HG02642 (cell line): ENCODE data around the gene CTH.
A peak's percentile ranks its signal among the peaks of the same experiment; 100 is the strongest.
"Not testable (repeated sequence)": the region's sequence is repeated elsewhere in the genome, so short reads cannot be mapped to it uniquely, and the experiment has no call there.

ENCODE experiments used
- ATAC-seq: cut with Tn5 transposase; IDR thresholded peaks from one replicate; pipeline ENCODE4 v1.9.1; 2021; ENCODE audit warnings: mild to moderate bottlenecking; ENCODE audit not compliant: unreplicated experiment, poor library complexity

Gene CTH

DNA sequence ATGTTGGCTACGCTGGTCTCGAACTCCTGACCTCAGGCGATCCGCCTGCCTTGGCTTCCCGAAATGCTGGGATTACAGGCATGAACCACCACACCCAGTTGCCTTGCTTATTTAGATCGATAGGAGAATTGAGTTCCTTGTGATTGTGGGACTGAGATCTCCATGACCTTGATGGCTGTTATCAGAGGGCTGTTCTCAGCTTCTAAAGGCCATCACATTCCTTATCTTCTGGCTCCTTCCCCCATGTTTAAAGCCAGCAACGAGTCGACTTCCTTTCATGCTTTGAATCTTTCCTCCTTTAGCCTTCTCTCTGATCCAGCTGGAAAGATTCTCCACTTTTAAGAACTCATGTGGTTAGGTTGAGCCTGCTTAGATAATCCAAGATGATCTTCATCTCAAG, 38.0 kb downstream of the CTH start:
- ATAC-seq = no peak

DNA sequence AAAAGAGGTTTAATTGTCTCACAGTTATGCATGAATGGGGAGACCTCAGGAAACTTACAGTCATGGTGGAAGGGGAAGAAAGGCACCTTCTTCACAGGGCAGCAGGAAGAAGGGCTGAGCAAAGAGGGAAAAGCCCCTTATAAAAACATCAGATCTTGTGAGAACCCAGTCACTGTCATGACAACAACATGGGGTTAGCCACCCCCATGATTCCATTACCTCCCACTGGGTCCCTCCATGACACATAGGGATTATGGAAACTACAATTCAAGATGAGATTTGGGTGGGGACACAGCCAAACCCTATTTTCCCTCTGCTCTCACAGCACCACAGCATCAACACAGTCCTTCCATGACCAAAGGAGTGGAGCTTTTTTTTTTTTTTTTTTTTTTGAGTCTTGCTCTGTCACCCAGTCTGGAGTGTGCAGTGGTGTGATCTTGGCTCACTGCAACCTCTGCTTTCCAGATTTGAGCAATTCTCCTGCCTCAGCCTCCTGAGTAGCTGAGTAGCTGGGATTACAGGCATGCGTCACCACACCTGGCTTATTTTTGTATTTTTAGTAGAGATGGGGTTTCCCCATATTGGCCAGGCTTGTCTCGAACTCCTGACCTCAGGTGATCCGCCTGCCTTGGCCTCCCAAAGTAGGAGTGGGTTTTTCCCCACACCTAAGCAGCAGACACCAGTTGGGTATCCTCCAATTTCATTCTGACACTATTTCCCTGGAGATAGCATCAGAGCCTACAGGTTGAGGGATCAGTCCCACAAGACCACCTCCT, 41.3 kb downstream of the CTH start:
- peak; percentile 65 for ATAC-seq

DNA sequence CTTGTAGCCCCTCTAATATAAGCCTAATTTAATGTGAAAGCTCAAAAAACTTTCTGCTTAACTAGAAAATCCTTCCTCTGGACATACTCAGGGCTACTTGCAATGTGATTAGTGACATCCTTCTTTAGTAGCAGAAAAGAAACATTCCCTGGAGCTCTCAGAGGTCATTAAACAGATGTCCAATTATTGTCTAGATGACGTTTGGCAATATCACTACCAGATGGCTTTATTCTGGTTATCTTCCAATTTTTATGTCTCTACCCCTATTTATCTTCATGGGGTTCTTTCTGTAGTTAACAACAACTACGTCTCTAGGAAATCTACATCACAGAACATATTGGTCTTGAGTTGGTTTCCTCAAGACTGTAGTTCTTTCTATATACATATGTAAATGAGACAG, 44.2 kb downstream of the CTH start:
- ATAC-seq = no peak

DNA sequence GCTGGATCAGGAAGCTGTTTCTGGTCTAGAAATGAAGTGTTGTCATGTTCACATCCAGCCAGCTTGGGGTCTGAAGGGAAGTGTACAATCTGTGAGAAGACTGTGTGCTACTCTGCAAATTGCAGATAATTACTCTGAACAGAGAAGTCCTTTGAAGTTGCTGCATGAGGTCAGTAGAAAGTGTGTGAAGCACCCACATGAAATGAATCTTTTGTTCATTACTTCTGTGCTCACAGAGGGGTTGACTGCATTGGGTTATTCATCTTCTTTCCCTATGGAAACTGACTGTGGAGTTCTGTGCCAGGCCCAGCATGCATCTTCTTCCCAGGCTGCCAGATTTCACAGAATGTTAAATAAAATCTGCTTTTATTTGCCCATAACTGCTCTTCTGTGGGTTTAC, 47.1 kb downstream of the CTH start:
- ATAC-seq = no peak

DNA sequence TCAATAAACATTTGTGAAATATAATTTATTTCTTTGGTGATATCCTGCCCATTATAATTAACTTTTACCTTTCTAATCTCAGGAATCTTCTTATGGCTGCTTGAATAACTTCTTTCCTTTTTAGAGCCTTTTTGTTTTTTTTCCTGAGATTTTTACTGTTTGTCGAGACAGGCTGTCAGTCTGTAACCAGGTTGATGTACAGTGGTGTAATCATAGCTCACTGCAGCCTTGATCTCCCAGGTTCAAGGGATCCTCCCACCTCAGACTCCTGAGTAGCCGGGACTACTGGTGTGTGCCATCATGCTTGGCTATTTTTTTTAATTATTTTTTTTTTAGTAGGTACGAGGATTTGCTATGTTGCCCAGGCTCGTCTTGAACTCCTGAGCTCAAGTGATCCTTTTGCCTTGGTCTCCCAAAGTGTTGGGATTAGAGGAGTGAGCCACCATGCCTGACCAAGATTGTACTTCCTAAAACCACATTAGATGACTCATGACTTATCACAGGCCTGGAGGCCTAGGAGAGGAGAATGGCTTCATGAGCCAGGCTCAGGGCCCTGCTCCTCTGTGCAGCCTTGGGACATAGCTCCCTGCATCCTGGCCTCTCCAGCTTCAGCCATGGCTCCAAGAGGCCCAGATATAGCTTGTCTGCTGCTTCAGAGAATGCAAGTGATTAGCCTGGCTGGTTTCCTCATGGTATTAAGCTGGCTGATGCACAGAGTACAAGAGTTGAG, 48.6 kb downstream of the CTH start:
- ATAC-seq = no peak

DNA sequence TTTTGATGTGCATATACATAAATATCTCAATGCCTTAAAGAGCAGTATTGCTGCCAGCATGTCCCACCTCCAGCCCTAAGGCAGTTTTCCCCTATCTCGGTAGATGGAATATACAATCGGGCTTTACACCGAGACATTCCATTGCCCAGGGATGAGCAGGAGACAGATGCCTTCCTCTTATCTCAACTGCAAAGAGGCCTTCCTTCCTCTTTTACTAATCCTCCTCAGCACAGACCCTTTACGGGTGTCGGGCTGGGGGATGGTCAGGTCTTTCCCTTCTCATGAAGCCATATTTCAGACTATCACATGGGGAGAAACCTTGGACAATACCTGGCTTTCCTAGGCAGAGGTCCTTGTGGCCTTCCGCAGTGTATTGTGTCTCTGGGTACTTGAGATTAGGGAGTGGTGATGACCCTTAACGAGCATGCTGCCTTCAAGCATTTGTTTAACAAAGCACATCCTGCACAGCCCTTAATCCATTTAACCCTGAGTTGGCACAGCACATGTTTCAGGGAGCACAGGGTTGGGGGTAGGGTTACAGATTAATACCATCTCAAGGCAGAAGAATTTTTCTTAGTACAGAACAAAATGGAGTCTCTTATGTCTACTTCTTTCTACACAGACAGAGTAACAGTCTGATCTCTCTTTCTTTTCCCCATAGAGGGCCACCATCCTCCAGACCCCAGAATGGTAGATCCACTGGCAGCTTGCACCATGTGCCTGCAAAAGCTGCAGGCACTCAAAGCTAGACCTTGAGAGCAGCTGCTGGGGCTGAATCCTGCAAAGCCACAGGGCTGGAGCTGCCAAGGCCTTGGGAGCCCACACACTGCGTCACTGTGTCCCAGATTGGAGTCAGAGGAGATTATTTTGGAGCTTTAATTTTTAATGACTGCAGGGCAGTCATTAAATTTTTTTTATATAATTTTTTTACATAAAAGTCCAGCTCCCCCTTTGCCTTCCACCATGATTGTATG, 50.0 kb downstream of the CTH start:
- not testable (repeated sequence) for ATAC-seq

DNA sequence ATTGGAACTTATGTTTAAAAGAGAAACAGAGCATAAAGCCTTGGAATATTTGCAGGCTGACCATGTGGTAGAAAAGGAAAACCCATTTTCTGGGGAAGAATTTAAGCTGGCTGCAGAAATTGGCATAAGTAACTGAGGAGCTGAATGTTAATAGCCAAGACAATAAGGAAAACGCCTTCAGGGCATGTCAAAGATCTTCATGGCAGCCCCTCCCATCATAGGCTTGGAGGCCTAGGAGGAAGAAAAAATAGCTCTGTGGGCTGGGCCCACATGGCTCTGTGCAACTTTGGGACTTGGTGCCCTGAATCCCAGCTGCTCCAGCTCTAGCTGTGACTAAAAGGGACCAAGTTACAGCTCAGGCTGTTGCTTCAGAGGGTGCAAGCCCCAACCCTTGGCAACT, 51.5 kb downstream of the CTH start:
- ATAC-seq = no peak

DNA sequence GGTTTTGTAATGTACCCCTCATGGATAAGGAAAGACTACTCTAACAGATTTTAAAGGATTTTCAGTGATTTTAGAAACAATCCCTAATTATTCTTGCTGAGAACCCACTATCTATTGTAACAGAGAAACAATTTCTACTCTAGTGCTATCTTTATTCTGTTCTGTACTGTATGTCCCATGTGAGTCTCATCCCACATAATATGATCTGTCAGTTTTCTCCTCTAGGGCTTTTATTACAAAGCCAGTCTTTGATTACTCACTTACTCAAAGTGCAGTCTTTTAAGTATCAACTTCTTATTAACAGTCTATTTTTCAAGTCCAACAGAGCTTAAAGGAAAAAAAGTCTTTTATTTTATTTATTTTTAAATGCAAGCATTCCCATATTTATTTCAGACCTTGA, 54.8 kb downstream of the CTH start:
- no peak for ATAC-seq

DNA sequence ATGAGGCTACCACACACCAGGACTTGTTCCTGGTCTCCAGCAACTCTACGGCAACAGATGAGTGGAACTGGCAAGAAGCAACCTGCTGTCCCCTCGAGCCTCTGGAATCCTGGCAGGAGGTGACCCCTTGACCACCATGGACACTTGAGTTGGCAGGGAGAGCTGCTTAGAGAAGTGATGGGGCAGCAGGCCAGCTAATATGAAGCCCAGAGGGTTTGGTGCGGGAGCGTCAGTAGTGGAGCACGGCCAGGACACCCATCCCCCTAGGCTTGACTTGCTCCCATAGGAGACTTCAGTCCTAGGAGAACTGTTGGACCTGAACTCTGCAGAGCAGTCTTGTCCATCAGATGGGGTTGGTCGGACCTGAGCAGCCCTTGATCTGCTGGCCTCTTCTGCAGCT, 56.5 kb downstream of the CTH start:
- no peak for ATAC-seq

DNA sequence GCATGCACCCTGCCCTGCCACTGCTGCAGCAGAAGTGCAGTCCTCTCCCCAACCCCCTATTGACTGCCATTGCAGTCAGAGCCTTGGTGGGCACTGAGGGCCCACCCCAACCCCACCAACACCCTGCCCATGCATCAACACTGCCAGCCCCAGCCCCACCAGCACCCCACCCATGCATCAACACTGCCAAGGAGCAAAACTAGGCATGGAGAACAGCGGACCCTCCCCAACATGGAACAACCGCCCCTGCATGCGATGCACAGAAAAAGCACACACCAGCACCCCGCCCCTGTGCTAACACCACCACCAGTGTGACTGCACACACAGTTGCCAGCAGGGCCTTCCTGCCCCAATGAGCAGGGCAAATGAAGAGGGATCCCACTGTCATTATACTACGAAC, 57.1 kb downstream of the CTH start:
- ATAC-seq = no peak

DNA sequence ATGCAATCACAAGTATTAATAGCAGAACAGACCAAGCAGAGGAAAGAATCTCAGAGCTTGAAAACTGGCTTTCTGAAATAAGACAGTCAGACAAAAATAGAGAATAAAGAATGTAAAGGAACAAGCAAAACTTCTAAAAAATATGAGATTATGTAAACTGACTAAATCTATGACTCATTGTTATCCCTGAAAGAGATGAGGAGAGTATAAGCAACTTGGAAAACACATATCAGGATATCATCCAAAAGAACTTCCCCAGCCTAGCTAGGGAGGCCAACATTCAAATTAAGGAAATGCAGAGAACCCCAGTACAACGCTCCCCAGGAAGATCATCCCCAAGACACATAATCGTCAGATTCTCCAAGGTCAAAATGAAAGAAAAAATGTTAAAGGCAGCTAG, 58.1 kb downstream of the CTH start:
- ATAC-seq = not testable (repeated sequence)

DNA sequence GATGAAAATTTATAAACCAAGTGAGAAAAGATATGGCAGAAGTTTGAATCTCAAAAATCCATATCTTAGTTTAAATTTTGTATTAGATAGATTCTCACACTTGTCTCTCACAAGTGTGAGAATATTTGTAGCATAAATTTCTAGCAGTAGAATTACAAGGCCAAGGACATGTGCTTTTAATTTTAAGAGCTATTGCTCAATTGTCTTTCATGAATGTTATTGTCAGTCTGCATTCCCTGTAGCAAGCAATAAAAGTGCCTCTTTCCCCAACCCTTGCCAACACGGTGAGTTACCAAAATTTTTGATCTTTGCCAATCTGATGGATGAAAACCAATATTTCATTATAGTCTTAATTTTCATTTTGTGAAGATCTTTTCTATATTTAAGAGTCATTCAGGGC, 64.0 kb downstream of the CTH start:
- no peak for ATAC-seq

DNA sequence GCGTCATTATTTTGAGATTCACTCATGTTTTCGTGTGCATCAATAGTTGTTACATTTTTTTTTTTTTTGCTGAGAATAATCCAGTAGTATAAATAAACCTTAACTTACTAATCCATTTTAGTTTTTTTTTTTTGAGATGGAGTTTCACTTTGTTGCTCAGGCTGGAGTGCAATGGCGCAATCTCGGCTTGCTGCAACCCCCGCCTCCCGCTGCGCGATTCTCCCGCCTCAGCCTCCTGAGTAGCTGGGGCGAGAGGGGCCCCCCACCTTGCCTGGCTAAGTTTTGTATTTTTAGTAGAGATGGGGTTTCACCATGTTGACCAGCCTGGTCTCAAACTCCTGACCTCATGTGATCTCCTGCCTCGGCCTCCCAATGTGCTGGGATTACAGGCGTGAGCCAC, 66.0 kb downstream of the CTH start:
- no peak for ATAC-seq

DNA sequence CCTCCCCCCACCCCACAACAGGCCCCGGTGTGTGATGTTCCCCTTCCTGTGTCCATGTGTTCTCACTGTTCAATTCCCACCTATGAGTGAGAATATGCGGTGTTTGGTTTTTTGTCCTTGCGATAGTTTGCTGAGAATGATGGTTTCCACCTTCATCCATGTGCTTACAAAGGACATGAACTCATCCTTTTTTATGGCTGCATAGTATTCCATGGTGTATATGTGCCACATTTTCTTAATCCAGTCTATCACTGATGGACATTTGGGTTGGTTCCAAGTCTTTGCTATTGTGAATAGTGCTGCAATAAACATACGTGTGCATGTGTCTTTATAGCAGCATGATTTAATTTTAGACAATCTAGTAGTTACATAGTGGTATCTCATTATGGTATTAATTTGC, 66.8 kb downstream of the CTH start:
- ATAC-seq = not testable (repeated sequence)

DNA sequence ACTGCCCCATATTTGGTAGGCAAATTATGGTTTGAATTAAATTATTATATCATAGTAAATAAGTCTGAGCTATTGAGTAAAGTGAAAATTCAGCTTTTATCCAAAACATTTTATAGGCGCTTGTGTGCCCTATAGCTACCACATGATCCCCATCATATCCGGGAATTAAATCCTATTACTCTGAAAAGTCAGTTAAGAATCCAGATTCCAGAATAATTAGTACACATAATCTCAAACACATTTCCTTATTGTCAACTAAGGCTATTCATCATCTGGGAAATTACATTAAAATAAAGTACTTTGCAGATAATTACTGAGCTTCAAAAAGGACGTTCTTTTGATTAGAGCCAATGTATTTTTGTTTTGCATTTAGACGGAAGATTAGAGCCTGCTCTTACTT, 72.3 kb downstream of the CTH start:
- no peak for ATAC-seq

DNA sequence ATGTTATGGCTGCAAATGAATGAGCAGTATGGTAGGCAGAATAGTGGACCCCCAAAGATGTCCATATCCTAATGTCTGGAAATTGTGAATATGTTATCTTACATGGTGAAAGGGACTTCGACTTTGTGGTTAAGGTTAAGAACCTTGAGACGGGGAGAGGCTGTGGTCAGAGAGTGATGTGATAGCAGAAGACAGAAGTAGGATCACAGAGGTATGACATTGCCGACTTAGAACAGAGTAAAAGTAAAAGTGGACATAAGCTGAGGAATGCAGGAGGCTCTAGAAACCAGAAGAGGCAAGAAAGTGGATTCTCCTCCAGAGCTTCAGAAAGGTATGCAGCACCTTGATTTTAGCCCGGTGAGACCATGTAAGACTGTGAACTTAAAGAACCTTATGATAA, 74.6 kb downstream of the CTH start:
- ATAC-seq = no peak

DNA sequence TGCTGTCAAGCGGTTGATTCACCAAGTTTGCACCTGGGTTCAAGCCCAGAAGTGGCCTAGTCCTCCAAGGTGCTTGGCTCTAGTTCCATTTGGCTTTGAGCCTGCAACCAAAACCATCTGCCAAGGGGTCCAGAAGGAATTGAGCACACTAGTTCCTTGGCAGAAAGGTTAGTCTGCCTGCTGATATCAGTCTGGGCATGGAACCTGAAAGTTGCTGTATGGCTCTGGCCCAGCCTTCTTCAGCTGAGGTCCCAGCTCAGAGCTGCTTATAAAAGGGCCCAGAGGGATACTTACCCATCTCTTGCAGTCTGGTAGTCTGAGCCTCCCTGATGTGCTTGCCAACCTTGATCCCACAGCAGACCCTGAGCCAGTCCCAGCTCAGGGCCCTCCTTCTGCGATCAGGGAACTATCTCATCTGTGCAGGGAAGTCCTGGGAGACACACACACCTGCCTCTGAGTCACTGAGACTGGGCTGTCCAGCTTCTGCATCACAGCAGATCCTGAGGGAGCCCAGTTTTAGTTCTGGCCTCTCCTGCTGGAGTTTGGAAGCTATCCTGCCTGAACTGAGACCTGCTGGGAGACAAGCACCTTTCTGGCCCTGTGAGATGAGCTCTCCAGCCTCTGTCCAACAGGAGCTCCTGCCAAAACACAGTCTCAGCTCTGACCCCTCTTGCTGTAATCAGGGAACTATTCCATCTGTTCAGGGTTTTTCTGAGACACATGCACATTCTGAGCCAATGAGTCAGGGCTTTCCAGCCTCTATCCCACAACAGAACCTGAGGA, 75.8 kb downstream of the CTH start:
- ATAC-seq = no peak

DNA sequence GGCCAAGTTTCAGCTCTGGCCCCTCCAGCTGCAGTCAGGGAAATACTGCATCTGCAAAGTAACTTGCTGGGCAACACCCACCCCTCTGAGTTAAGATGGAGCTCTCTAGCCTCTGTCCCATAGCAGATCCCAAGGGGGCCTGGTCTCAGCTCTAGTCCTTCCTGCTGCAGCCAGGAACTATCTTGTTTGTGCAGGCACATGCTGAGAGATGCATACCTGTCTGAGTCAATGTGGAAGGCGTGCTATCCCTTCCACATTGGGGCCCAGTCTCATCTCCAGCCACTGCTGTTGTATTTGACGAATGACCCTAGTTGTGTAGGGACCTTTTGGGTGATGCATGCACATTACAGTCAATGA, 76.4 kb downstream of the CTH start:
- no peak for ATAC-seq

DNA sequence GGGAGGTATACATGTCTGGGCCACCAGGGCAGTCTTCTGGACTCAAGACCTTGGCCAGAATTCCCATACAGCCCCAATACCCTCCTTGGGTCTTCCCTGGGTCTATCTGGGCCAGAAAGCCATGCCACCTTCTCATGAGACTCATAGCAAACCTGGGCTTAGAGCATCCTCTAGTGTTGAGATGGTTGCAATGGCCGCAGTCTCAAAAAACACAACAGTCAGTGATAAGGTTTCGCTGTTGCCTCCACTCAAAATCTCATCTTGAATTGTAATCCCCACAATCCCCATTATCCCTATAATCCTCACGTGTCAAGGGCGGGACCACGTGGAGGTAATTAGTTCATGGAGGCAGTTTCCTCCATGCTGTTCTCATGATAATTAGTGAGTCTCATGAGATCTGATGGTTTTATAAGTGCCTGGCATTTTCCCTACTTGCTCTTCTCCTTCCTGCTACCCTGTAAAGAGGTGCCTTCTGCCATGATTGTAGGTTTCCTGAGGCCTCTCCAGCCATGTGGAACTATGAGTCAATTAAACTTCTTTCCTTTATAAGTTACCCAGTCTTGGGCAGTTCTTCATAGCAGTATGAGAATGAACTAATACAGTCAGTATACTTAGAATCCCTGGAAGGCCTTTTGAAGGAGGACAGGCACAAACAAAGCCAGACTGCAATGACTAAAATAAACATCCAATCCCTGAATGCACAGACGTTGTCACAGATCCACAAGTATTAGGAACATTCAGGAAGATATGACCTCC, 77.0 kb downstream of the CTH start:
- peak; percentile 71 for ATAC-seq
